ENCODE data around the gene CHRNA10.
"Not testable (repeated sequence)": the region's sequence is repeated elsewhere in the genome, so short reads cannot be mapped to it uniquely, and the experiment has no call there.

The CHRNA10 gene

GRCh38 chr11:3664032-3664630 is 7.1 kb downstream of the CHRNA10 start:
- no peak for DNase-seq

GRCh38 chr11:3662856-3663255 is 8.3 kb downstream of the CHRNA10 start:
- no peak for DNase-seq

- no peak for DNase-seq
Observed at GRCh38 chr11:3660960-3661359, 10.2 kb downstream of the CHRNA10 start.

- no peak for DNase-seq
Observed at GRCh38 chr11:3659595-3660515, 11.3 kb downstream of the CHRNA10 start.

- DNase-seq, result no peak
Observed at GRCh38 chr11:3658252-3658651, 12.9 kb downstream of the CHRNA10 start.

GRCh38 chr11:3657331-3657730 is 13.9 kb downstream of the CHRNA10 start:
- DNase-seq, result not testable (repeated sequence)

GRCh38 chr11:3655547-3655946 is 15.6 kb downstream of the CHRNA10 start:
- DNase-seq, result no peak

- not testable (repeated sequence) for DNase-seq
Observed at GRCh38 chr11:3652514-3652913, 18.7 kb downstream of the CHRNA10 start.

- DNase-seq, result not testable (repeated sequence)
Observed at GRCh38 chr11:3649374-3649773, 21.8 kb downstream of the CHRNA10 start.

- not testable (repeated sequence) for DNase-seq
Observed at GRCh38 chr11:3648843-3649242, 22.3 kb downstream of the CHRNA10 start.

- DNase-seq, result no peak
Observed at GRCh38 chr11:3645552-3645951, 25.6 kb downstream of the CHRNA10 start.

- DNase-seq, result no peak
Observed at GRCh38 chr11:3644817-3645235, 26.4 kb downstream of the CHRNA10 start, which contains the start of gene ART1. ART1 (plus strand) TSS chr11:3645128; CDS start chr11:3659214, 14,086 bp downstream.

- DNase-seq, result not testable (repeated sequence)
Observed at GRCh38 chr11:3643102-3643546, 28.1 kb downstream of the CHRNA10 start.

- DNase-seq, result peak; percentile 64
Observed at GRCh38 chr11:3642071-3642951, 28.9 kb downstream of the CHRNA10 start.

GRCh38 chr11:3641701-3642070 is 29.5 kb downstream of the CHRNA10 start, which contains the start of gene ART5:
ART5 (minus strand) TSS chr11:3641992; CDS start chr11:3641862, 130 bp downstream.
- no peak for DNase-seq

GRCh38 chr11:3641191-3641590 is 30.0 kb downstream of the CHRNA10 start:
- DNase-seq, result no peak

GRCh38 chr11:3639841-3640240 is 31.3 kb downstream of the CHRNA10 start:
- no peak for DNase-seq

- no peak for DNase-seq
Observed at GRCh38 chr11:3638513-3638912, 32.7 kb downstream of the CHRNA10 start.

- DNase-seq, result no peak
Observed at GRCh38 chr11:3637201-3637600, 34.0 kb downstream of the CHRNA10 start.

- no peak for DNase-seq
Observed at GRCh38 chr11:3635641-3636375, 35.4 kb downstream of the CHRNA10 start.

GRCh38 chr11:3632070-3632660 is 39.0 kb downstream of the CHRNA10 start:
- no peak for DNase-seq

GRCh38 chr11:3631331-3631730 is 39.9 kb downstream of the CHRNA10 start:
- DNase-seq, result no peak
